Measurements from ENCODE around the gene TOR2A. TPM values are rescaled to one million over a fixed set of nuclear protein-coding genes. Genes with fewer than 3 reads are reported as not detected.

TOR2A gene
- total RNA-seq, 1 experiment from 2014 or later = 13.2 TPM

- Histone ChIP-seq H3K23ac (ENCODE audit: insufficient read length, low read depth, low read length) (no peak overlapping the region), H2BK120ac (ENCODE audit: low read depth, low read length, poor library complexity, severe bottlenecking) (no peak overlapping the region), H4K20me1 (ENCODE audit: control insufficient read depth, insufficient read depth, insufficient read length) (no peaks in the 10 kb centered on the region), H4K91ac (ENCODE audit: insufficient read length, low read depth, low read length) (no peak overlapping the region), H3K27ac (ENCODE audit: insufficient read length, low read depth, low read length) (no peak overlapping the region), H3K9ac (ENCODE audit: extremely low read depth, insufficient read length, low read length) (no peak overlapping the region), H4K5ac (ENCODE audit: insufficient read length, low read depth, low read length) (no peak overlapping the region), H3T11ph (ENCODE audit: low read length) (no peak overlapping the region), H3K4me1 (ENCODE audit: insufficient read depth, low read length) (no peaks in the 10 kb centered on the region), H3K27me3 (ENCODE audit: insufficient read depth, low read length) (no peaks in the 10 kb centered on the region), H3K14ac (ENCODE audit: insufficient read depth, low read length) (no peak overlapping the region), H3K4me2 (ENCODE audit: insufficient read depth, insufficient read length, low read length) (no peak overlapping the region), H3K4ac (ENCODE audit: low read depth, low read length) (no peak overlapping the region), H4K8ac (replicated peaks; ENCODE audit: insufficient read length, low read depth, low read length) (no peak overlapping the region), H3K56ac (ENCODE audit: insufficient read length, low read depth, low read length) (no peak overlapping the region), H2BK5ac (ENCODE audit: insufficient read length, low read length) (no peak overlapping the region), H2BK12ac (ENCODE audit: insufficient read length, low read depth, low read length) (no peak overlapping the region), H3K9me3 (ENCODE audit: control insufficient read depth, low read depth, low read length) (no peaks in the 10 kb centered on the region), H2BK20ac (ENCODE audit: low read depth, low read length, poor library complexity, severe bottlenecking) (no peak overlapping the region), H2BK15ac (ENCODE audit: low read depth, low read length) (no peak overlapping the region), H3K79me2 (ENCODE audit: insufficient read depth, low read length) (no peaks in the 10 kb centered on the region), H3K23me2 (ENCODE audit: insufficient read length, low read depth, low read length, poor library complexity, severe bottlenecking) (no peaks in the 10 kb centered on the region), H3K18ac (ENCODE audit: insufficient read length, low read depth, low read length) (no peak overlapping the region), H2AFZ (ENCODE audit: low read length) (no peak overlapping the region), H3K79me1 (ENCODE audit: insufficient read depth, low read depth, low read length, poor library complexity, severe bottlenecking) (no peaks in the 10 kb centered on the region), H2AK5ac (ENCODE audit: insufficient read length, low read length) (no peak overlapping the region)
- TF ChIP-seq CTCF (conservative IDR thresholded peaks at IDR 0.05) = no peak
- Mint-ChIP-seq H3K4me1 (peaks cover 9 to 10% of the 10 kb centered on the region in 2 experiments), H3K27ac (no peak overlapping the region), H3K27me3 (ENCODE audit: low read depth) (peaks cover 13% of the 10 kb centered on the region), H3K9me3 (no peaks in the 10 kb centered on the region), H3K4me3 (no peak overlapping the region; a peak in 1 of 5 replicates), H3K36me3 (ENCODE audit: insufficient read depth in 1 of 3, low read depth in 3 of 3) (no peaks in the 10 kb centered on the region; a peak in 1 of 7 replicates)
- DNase-seq = no peak
- no CpG with 5 or more reads among the region's 2 CpGs for WGBS (ENCODE audit: extremely low coverage, insufficient read length, low lambda C conversion rate)
Observed at GRCh38 chr9:127733614-127734013, 1.5 kb downstream of the TOR2A start.
